ENCODE measurements around the gene ARHGEF19.

GRCh38 chr1:16246961-16247360 is 34.5 kb upstream of the ARHGEF19 start:
- TF ChIP-seq, protein P1, sequence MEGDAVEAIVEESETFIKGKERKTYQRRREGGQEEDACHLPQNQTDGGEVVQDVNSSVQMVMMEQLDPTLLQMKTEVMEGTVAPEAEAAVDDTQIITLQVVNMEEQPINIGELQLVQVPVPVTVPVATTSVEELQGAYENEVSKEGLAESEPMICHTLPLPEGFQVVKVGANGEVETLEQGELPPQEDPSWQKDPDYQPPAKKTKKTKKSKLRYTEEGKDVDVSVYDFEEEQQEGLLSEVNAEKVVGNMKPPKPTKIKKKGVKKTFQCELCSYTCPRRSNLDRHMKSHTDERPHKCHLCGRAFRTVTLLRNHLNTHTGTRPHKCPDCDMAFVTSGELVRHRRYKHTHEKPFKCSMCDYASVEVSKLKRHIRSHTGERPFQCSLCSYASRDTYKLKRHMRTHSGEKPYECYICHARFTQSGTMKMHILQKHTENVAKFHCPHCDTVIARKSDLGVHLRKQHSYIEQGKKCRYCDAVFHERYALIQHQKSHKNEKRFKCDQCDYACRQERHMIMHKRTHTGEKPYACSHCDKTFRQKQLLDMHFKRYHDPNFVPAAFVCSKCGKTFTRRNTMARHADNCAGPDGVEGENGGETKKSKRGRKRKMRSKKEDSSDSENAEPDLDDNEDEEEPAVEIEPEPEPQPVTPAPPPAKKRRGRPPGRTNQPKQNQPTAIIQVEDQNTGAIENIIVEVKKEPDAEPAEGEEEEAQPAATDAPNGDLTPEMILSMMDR (IDR thresholded peaks at IDR 0.05), result peak in 3 of 12 donors; percentile 14 to 34 (median 22)
- TF ChIP-seq POLR2A (IDR thresholded peaks at IDR 0.05), result no peak

All from heart left ventricle (tissue), 13 donors.